Renal pelvis (tissue), 4 donors: ENCODE data around the gene TATDN2. TPM values are rescaled to one million over a fixed set of nuclear protein-coding genes. Genes with fewer than 3 reads are reported as not detected.
"Not testable (repeated sequence)": the region's sequence is repeated elsewhere in the genome, so short reads cannot be mapped to it uniquely, and the experiment has no call there.

ENCODE experiments used
- DNase-seq: peaks from one replicate; pipeline ENCODE4 v3.0.0-alpha.2; 2013
- polyA plus RNA-seq, 3 donors: library from polyadenylated mRNA; unstranded; fragments of 120-200 nt; gene quantifications; one replicate each; pipeline ENCODE4 v1.2.1, GENCODE V29; 2013; ENCODE audit not compliant: insufficient read length in 3 of 3

Gene TATDN2
- polyA plus RNA-seq, 3 donors: 29.9 to 36.5 (median 34.9) TPM

DNA sequence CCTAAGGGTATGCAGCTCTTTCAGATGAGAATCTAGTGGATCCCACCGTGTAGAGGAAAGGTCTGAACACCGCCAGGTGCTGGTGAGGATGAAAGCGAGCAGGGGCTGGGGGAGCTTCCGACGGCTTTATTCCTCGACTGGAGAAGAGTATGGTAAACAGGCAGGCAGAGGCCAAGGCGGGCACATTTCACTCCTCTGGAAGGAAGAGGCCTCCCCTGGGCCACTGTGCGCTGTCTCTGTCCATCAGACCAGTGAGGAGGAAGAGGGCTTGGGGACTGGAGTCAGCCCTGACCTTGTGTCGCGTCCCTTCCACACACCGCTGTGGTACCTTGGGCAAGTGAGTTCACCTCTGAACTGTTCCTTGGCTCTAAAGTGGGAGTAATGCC is 40.3 kb downstream of the TATDN2 start:
- no peak for DNase-seq

DNA sequence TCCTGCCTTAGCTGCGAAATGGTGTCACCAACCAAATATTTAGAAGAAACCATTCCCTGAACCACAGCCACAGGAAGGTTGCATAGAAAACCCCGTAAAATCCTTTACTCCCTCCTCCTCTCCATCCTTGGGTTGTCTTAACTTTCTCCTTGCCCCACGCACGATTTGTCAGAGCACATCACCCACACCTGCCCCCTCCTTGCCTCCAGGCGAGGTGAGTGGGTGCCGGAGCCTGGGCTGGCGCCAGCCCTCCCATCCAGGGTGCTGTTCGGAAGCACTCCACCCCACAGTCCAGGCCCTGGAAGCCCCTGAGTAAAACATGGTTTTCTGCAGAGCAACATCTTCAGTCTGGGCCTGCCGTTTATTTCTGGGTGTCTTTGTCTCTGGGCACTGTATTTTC is 40.8 kb downstream of the TATDN2 start:
- no peak for DNase-seq

DNA sequence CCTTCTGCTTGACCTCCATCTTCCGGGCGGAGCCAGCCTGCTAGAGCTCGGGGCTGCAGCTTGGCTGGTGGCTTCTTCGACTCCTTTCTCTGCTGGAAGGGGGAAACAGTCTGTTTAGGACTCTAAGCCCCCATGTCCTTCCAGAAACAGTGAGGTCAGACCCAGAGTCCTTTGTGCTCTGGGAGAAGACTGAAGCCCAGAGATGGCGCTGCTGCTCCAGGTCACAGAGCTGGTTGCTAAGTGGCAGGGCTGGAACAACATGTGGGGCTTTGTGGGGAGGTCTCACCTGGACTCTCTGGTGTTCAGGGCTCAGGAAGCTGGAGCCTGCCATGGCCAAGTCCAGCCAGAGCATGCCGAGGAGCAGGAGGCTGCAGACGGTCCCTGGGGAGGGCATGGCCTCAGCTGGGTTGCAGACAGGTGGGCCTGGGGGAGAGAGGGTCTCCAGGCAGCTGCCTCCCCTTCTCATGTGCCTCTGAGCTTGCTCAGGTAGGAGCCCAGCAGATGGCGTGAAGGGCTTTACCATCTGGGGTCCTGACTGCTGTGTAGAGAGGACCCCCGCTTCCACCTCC is 41.6 kb downstream of the TATDN2 start:
- no peak for DNase-seq

DNA sequence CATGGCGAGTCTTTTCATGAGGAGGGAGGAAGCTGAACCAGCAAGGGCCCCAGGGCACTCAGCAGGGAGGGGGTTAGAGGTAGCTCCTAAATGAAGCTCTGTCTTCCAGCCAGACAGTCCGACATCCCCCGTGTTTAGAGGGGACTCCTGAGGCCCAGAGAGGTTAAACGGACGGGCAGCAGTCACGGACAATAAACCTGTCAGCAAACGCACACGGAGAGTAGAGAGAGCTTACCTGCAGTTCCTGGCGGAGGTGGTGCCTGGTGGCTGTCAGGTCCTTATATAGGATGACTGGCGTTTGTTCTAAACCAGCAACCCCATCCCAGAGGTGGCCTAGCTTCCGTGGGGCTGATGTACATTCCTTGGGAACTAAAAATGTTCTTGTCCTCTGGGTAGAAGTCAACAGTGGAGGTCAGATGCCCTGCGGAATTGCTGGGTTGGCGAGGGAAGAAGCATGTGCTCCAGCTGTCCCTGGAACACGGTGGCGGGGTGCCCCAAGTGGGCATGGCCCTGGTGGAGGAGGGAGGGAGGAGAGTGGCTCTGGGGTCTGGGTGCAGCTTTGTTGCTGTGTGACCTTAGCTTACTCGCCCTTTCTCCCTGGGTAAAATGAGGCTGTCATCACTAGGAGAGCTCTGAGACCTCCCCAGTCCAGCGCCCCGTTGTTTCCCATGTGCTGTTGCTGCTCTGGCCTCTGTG is 42.4 kb downstream of the TATDN2 start:
- no peak for DNase-seq

DNA sequence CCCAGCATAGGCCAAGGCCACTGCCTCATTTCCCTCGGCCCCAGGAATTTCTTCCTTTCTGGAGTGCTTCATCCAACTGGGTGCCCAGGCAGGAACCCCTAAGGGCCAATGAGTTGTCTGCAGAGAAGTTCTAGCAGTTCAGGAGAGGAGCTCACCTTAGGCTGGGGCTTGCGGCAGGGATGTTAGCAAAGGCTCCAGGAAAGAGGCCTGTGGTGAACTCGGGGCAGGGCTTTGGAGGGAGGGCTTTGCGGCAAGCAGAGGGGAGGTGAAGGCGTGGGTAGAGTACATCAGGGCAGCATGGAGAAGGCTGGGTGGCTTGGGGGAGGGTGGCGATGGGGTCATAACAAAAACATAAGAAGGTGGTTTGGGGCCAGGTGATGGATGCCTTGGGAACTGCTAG is 43.4 kb downstream of the TATDN2 start:
- DNase-seq: no peak

DNA sequence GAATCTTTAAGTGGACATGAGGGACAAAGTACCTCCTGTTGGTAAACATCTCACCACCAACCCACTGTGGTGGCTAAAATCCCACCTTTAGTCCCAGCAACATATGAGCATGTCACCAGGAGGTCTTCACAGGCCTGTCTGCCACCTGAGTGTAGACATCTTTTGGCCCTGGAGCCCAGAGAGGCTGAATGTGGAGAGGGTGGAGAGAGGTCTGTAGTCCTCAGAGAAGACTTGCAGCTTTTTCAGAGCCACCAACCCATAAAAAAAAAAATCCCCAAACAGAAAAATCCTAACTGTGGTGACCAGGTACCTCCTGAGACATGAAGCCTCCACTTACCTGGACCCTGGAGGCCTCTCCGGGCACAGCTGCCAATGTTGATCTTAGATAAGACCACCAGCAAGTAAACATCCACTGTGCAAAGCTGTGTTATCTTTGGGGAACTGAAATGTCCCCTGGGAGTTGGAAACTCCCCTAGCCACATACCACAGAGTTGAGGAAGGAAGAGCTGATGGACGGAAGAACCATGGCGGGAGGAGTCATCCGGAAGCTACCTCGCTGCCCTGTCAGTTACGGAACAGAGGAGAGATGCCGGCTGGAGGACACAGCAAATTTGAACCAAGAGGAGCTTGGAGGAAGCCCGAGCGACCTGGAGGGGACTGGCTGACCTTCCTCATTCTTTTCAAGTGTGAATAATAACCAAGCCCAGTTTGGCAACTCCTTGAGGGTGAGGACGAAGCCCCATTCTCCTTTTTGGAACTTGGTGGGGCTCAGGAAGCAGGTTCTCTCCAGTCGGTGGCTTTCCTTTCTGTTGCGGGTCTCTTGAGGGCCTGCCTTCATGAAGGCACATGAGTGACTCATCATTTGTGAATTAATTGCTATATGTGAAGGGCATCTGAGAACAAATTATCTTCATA is 44.5 kb downstream of the TATDN2 start, which contains the start of gene GHRL:
TSS of gene GHRL (minus strand) at position 443 of the 915 bp plus-strand sequence. CDS start 2,767 bp downstream, outside the sequence.
- no peak for DNase-seq

DNA sequence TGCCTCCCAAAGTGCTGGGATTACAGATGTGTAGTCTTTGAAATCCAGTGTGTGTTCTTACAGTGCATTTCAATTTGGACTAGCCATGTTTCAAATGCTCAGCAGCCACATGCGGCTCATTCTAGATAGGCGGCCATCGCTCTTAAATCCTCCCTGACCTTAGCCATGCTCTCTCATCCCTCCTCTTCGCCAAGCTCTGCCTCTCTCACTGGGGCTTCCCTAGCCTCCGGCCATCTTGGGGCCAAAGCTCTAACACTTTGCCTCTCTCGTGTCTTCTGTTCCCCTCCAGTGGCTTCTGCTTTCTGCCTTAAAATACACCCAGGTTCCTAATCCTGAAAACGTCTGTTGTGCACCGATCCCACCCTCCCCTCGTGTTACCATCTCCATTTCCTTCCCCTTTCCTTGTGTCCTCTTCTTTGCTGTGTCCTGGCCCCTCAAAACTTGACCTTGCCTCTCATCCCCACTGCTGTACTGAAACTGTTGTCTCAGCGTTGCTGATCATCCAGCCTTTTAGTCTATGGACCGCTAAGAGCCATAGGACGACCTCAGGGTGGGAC is 45.8 kb downstream of the TATDN2 start:
- DNase-seq: no peak

DNA sequence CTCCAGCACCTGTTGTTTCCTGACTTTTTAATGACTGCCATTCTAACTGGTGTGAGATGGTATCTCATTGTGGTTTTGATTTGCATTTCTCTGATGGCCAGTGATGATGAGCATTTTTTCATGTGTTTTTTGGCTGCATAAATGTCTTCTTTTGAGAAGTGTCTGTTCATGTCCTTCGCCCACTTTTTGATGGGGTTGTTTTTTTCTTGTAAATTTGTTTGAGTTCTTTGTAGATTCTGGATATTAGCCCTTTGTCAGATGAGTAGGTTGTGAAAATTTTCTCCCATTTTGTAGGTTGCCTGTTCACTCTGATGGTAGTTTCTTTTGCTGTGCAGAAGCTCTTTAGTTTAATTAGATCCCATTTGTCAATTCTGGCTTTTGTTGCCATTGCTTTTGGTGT is 49.8 kb downstream of the TATDN2 start:
- not testable (repeated sequence) for DNase-seq

DNA sequence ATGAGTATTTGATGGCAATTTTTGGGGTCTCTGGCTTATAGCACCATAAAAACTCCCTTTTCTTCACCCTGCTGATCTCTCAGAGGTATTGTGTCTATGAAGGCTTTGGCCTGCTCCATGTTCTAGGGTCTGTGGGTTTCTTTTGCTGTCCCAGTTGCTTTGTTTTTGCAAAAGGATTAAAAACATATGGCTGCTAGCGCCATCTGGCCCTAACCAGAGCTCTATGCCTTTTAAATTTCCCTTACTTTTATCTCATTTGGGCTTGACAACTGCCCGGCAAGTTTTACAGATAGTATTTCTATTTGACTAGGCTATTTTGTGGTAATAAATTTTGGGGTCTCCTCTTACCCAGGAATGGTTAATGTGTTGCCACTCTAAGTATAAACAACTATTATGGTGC is 50.9 kb downstream of the TATDN2 start:
- DNase-seq: no peak

DNA sequence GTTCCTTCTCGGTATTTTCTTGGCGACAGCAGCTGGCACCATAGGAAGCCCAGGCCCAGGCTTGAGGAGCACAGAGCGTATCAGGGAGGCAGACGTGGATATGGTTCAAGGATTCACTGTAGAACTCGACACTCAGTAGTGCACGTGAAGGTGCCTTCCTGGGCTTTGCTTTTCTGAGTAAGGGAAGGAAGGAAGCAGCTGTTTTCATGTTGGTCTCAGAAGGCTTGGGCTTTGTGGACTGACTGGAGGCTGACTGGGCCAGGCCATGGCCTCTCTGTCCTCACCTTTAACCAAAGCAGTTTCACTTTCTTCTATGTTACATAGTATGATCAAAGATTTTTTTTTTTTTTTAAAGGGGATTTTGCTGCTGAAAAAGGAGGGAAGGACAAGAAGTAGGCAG is 51.4 kb downstream of the TATDN2 start:
- DNase-seq: no peak

DNA sequence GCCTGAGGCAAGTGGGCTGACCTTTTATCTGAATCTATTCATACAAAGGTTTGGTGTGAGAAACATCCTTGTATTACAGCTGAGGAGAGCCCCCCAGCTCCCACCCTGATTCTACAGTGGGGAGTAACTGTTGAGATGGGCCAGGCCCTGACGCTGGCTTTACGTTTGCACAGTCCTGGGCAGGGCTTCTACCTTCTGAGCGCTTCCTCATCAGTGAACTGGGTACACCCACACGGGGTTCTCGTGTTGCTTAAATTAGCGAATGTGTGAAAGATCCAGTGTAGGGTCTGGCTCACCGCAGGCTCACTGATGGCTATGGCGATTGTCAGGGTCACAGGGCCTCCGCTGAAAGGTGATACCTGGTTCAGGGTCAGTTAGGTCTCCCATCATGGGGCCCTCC is 51.8 kb downstream of the TATDN2 start:
- no peak for DNase-seq

DNA sequence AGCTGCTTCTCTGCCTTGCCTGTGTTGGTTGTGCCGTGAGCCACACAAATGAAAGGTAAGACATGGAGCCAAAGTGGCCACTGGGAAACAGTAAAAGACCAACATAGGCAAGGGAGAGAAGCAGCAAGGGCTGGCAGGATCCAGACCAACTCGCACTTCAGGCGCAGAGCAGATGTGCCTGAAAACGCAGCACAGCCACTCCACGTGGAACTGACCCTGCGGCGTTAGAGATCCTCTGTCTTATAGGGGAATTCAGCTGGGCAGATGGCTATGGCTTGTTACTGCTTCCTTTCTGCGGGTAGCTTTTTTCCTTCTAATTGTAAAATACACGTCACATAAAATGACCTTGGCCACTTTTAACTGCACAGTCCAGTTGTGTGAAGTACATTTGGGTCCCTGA is 54.8 kb downstream of the TATDN2 start:
- DNase-seq: no peak

DNA sequence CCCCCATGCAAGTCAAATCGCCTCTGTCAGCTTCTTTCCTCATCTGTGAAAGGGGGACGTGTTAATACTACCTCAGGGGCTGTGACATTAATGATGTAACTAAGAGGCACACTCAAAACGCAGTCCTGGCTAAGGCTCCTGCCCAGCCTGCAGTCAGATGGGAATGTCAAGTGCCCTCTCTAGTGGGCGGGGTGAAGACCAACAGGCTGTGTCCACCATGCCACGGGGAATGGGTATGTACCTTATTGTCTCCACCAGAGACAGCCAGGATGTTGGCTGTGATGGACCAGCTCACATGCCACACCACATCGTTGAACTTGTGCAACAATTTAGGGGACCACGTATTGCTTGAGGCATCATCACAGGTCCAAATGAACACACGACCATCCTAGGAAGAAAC is 55.5 kb downstream of the TATDN2 start:
- DNase-seq: no peak

DNA sequence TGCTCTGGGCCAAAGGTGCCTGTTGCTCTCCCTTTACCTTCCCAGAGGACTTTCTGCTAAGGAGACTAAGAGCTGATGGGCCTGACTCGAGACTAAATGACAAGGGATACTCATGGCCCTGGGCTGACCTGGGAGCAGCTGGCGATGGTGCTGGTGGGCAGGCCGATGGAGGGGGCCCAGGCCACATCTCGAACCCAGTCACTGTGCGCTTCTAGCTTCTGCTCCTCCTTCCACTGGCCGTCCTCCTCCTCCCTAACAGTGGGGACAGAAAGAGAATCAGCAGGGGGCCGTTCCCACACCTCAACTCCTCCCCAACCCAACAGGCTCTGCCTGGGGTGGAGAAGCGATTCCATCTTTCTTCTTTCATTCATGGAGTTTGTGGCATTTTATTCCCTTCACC is 56.6 kb downstream of the TATDN2 start:
- DNase-seq: no peak

DNA sequence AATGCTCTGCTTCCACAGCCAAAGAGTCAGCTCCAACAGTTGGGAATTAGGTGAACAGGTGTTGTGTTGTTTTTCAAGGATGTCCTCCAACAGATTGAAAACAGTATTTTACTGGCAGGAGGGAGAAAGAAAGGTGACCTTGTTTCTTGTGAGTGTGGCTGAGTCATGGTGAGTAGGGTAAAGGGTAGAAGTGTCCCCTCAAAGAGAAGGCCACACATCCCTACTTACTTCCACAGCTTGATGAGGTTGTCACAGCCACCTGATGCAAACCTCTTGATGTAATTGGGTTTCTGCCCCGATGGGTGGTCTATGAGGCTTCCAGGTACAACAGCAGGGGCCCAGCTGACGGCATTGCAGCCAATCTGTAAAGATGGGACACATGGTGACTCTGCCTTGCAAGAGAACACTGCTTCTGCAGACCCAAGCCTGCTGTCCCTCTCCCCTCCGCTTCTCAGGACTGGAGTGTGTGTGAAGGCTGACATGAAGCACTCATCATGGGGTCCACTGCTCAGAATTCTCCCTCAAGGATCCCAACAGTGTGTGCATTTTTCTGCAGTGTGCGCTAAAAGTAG is 57.2 kb downstream of the TATDN2 start:
- no peak for DNase-seq

DNA sequence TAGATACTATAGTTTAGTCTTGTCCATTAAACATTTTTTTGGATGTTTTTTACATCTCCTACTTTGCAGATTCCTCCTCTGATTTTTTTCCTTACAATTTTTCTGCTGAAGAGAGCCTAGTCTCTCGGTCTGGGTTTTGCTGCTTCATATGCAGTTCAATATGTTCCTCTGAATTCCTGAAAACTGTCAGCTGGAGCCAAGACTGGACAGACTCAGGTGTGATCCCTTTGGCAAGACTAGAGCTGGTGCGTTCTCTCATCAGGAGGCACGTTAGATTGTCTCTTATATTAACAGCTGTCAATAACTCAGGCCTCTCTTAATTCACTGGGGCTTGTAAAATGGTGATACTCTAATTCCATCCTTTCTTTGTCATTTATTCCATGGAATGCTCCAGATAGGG is 57.9 kb downstream of the TATDN2 start:
- DNase-seq: no peak

DNA sequence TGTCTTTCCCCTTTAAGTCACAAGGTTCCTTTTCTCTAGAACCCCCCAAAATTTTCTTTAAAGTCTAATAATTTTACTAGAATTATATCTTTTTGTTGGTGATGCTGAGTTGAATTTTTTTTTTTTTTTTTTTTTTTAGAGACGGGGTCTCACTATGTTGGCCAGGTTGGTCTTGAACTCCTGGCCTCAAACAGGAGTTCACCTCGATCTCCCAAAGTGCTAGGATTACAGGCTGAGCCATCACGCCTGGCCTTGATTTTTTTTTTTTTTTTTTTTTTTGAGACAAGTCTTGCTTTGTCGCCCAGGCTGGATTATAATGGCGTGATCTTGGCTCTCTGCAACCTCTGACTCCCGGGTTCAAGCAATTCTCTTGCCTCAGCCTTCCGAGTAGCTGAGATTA is 60.4 kb downstream of the TATDN2 start:
- no peak for DNase-seq

DNA sequence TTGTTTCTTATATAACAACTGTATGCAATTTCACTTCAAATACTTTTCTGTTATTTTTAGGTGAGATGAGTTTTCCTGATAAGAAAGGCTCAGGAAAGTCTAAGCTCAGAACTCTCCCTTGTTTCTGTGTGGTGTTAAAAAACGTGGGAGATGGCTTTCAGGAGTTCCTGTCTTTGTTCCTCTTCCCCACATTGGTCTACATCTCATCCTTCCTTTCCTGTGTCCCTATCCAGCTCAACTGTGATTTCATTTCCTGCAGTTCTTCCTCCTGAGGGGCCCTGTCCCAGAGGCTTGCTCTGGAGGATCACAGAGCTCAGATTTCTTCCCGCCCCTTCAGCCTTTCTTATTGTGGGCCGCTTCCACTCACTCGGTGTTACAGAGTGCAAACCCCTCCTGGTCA is 61.5 kb downstream of the TATDN2 start:
- no peak for DNase-seq

DNA sequence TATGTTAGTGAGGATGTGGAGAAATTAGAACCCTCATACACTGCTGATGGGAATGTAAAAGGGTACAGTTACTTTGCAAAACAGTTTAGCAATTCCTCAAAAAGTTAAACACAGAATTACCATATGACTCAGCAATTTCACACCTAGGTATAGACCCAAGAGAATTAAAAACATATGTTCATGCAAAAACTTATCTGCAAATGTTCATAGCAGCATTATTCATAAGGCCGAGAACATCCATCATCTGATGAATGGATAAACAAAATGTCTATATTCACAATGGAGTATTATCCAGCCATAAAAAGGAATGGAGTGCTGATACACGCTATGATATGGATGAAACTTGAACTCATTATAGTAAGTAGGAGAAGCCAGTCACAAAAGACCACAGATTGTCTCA is 62.3 kb downstream of the TATDN2 start:
- DNase-seq: no peak

DNA sequence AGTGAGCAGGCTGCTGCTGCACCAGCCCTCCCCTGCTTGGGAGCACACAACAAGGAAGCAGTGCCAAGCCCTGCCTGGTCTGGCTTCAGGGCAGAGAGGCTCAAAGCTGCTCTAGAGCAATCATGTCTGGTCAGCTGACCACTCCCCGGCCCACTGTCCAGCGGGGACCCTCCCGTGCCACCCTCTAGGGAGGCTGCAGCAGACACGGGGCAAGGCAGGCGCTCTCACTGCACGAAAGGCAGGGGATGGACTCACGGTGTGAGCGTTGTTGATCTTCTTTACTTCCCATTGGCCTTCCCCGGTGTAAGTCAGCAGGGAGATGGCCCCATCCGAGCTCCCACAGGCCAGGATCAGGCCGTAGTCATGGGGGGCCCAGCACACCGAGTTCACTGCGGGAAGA is 63.5 kb downstream of the TATDN2 start:
- DNase-seq: no peak

DNA sequence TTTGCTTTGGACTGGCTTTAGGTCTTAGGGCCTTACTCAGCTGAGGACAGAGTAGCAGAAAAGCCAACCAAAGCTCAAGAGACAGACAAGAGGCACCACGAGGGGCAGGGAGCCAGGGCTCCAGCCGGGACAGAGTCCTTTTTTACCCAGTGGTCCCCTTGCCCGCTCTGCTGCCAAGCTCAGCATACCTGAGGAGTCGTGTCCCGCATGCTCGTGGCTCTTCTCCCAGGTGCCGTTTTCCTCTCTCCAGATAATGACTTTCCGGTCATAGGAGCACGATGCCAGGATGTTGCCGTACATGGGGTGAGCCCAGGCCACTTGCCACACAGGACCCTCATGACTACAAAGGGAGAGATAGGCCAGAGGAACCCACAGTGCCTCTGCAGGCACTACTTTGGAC is 64.1 kb downstream of the TATDN2 start:
- DNase-seq: no peak

DNA sequence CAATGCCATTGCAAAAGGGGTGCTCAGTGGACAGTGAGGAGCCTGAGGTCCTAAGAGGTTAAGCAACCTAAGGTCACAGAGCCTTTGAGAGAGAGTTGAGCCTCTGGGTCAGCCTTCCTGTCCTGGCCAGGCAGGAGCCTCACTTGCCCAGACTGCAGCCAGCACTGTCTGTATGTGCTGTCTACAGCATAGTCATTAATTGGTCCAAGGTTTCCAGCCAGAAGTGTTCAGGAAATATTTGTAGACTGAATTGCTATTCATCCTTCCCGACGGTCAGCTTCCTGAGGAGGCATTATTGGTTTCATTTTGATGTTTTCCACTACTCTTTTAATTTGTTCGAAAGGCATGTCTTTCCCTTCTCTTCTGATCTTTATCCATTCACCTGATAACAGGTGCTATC is 64.6 kb downstream of the TATDN2 start:
- no peak for DNase-seq
